ENCODE measurements around the gene ZNF124.

DNA sequence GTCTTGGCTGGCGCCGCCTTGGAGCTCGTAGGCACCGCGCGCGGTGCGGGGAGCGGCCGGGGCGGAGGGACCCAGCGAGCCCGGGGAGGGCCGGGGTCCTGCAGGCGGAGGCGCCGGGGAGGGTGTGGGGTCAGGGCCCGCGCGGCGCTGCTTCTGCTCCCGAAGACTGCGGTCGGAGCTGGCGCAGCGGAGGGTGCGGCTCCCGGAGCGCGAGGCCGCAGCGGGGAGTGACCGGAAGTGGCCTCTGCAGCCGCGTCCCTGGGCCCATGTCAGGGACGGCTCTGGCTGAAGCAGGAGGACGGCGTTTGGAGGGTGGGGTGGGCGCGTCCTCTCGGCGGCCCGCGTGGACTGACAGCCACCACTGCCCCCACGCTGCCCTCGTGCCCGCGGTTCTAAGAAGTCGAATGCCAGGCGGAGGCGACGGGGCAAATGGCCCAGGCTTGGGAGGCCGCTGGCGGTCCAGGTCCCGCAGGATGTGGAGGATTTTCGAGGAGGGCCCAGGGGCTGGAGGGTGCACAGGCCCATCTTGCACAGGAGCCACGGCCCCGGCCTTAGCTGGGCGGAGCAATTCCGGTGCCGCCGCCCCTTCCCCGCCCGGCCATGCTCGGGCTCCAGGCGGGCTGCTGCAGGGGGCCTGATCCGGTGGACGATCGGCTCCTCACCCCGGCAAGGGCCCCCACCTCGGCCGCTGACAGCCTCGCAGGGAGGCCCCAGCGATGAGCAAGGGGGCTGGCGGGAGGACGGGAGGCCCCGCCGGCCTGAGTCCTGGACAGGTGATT, 59.9 kb downstream of the ZNF124 start:
- TF ChIP-seq FOXM1 (IDR thresholded peaks at IDR 0.05; ENCODE audit: borderline replicate concordance, low read depth) (no peak), YY1 (IDR thresholded peaks at IDR 0.05; ENCODE audit: low read depth) (peak; percentile 50; the same call in 1 of the 2 replicates), RAD21 (IDR thresholded peaks at IDR 0.05; ENCODE audit: low read depth) (no peak; the same call in 1 of the 2 replicates), USF1 (IDR thresholded peaks at IDR 0.05) (0 out of 2 replicates have a peak, but pooled peaks have one; percentile 5), CEBPB (IDR thresholded peaks at IDR 0.05) (no peak), NFIC (IDR thresholded peaks at IDR 0.05) (peak; percentile 11; the same call in 1 of the 2 replicates), EGR1 (IDR thresholded peaks at IDR 0.05) (no peak), TEAD4 (IDR thresholded peaks at IDR 0.05) (no peak)

Data from Ishikawa (cell line).